ENCODE results near the gene RAB13.
A peak's percentile ranks its signal among the peaks of the same experiment; 100 is the strongest.

Gene RAB13

GRCh38 chr1:153977250-153978240, 8.6 kb downstream of the RAB13 start, which contains the start of gene JTB:
JTB (minus strand) TSS chr1:153977674; CDS start chr1:153977252, 422 bp downstream.
- peak; percentile 86 for DNase-seq (ENCODE audit: low spot score)

DNA sequence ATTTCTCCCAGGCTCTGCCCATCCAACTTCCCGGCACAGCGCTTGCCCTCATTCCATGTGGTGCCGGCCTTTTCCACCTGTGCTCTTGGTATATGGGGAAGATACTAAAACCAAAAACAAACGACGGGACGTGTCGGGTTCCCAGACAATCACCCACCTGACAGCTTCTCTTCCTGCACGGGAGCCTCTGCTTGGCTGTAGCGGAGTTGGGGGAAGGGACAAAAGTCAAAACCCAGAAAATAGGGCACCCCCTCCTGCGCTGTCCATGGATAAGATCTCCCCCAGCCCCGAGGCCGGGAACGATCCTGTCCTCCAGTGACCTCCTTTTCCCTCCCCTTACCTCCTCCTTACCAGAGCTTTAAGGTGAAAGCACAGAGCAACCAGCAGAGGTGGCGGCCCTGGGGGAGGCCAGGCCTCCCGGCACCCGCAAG, 9.3 kb downstream of the RAB13 start:
- no peak for DNase-seq (ENCODE audit: low spot score)

DNA sequence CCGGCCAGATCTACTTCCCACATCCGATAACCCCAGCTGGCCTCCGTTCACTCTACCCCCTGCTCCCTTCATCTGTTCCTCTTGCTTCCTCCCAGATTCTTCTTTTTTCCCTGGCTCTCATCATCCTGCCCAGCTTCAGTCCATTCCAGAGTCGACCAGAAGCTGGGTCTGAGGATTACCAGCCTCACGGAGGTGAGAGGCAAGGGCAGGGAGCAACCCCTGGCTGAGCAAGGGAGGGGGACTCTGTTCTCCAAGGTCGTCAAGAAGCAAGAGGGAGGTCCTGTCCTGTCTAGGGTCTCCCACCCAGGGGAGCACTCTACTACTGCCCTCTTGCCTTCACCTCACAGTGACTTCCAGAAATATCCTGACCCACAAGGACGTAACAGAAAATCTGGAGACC, 12.6 kb downstream of the RAB13 start:
- no peak for DNase-seq (ENCODE audit: low spot score)

DNA sequence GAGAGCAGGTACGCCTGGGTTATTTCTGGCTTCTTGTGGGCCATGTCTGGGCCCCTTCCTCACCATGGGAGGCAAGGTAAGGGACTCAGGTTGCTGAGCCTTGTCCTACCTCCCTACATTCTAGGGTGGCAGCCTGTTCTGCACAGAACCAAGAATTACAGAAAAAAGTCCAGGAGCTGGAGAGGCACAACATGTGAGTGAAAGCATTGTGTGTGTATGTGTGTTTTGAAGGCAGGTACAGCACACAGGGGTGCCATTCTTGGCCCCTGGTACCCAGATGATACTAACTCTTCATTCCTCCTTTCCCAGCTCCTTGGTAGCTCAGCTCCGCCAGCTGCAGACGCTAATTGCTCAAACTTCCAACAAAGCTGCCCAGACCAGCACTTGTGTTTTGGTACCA, 13.1 kb downstream of the RAB13 start:
- DNase-seq (ENCODE audit: low spot score), result no peak

GRCh38 chr1:153970346-153970745, 15.8 kb downstream of the RAB13 start:
- no peak for DNase-seq (ENCODE audit: low spot score)

GRCh38 chr1:153968972-153969371, 17.2 kb downstream of the RAB13 start:
- no peak for DNase-seq (ENCODE audit: low spot score)

DNA sequence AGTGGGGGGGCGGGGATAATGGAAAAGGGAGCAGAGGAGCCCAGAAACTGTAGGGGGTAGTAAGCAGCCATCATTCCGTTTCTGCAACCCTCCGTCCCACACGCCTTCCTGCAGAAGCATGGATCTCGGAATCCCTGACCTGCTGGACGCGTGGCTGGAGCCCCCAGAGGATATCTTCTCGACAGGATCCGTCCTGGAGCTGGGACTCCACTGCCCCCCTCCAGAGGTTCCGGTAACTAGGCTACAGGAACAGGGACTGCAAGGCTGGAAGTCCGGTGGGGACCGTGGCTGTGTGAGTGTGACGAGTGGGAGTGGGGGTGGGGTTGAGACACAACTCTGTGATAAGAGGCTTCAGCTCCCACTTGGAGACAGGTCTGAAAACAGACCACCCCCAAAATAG, 17.7 kb downstream of the RAB13 start:
- no peak for DNase-seq (ENCODE audit: low spot score)

DNA sequence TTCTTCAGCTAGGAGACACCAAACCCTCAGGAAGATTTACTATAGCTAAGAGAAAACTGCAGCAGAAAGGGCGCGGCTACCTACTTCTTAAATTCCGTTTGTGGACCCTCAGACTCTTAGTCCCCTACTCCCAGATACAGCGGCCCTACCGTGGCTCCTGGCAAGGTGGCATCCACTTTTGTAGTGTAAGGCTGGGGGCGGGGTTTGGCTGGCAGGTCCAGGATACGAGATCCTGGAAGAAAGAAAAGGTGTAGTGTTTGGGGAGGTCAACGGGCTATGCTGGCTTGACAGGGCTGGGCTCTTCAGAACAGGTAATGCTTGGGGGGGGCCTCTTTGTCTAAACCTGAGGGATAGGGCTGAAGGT, 18.2 kb downstream of the RAB13 start:
- DNase-seq (ENCODE audit: low spot score), result no peak

DNA sequence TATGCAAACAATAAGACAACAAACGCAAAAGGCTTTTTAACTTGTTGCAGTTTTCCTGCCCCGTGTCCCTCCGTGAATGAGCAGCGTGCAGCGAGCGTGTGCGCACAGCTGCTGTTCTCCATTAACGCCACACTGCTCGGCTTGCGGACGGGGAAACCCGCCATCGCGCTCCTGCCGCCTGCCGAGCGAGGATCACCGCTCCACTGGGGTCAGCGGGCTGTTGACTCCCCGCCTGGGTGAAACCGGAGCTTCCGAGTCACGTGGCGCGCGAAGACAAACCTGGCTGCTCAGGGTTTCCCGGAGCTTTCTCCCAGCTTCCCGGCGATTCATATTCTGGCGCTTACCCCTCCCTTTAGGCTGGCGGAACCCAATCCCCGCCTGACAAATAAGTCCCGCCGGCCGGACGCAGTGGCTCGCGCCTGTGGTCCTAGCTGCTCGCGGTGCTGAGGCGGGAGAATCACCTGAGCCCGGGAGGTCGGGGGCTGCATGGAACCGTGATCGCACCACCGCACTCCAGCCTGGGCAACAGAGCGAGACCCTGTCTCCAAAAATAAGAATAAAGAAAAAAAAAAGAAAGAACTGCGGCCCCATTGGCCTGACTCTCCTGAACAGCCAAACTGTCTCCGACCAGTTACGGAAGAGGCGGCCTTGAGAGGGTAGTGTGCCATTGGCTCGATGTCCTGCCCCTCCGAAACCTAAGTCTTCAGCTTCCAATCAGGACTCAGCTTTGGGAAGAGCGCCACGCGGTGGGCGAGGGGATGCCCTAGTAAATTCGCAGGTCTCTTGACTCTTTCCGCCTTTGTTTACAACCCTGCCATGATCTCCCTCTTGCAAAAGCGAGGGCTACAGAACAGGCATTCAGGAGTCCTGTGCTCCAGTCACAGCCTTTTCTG, 18.8 kb downstream of the RAB13 start, which contains the start of gene CREB3L4:
Gene CREB3L4 (plus strand): TSS at position 796 of the 893 bp plus-strand sequence. CDS start 624 bp downstream, outside the sequence.
- peak; percentile 98 for DNase-seq (ENCODE audit: low spot score)

DNA sequence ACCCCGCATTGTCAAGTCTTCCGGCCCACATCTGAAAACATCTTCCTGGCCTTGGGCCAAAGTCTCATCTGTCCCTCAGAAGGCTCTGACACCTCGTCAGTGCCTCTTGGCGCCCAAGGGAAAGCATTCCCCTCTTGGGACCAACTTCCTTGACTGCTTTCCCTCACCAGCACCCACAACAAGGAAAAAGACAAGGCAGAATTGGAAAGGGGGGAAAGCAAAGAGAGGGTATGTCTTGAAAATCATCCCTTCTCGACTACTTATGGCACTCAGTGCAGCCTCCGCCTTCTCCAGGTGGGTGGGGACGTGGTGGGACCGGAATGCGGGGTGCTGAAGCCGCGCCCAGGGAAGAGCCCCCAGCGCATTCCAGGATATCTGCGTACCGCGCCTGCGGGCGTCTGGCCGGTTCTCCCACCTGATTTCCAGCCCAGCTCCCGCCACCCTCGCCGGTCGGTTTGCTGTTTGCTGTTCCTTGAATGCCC, 22.2 kb downstream of the RAB13 start:
- no peak for DNase-seq (ENCODE audit: low spot score)

- DNase-seq (ENCODE audit: low spot score), result peak; percentile 99
These were observed 22.9 kb downstream of the RAB13 start, which contains the start of gene SLC39A1 for GRCh38 chr1:153963030-153963849. SLC39A1 (minus strand) TSS chr1:153963537; CDS start chr1:153962715, 822 bp downstream.

- no peak for DNase-seq (ENCODE audit: low spot score)
These were observed 23.8 kb downstream of the RAB13 start for GRCh38 chr1:153962088-153963029.

- DNase-seq (ENCODE audit: low spot score), result no peak
These were observed 24.7 kb downstream of the RAB13 start for GRCh38 chr1:153961421-153961820.

GRCh38 chr1:153960206-153960605, 25.9 kb downstream of the RAB13 start:
- no peak for DNase-seq (ENCODE audit: low spot score)

- DNase-seq (ENCODE audit: low spot score), result no peak
These were observed 26.7 kb downstream of the RAB13 start for GRCh38 chr1:153959454-153959853.

- DNase-seq (ENCODE audit: low spot score), result no peak
These were observed 27.2 kb downstream of the RAB13 start for GRCh38 chr1:153958961-153959260.

DNA sequence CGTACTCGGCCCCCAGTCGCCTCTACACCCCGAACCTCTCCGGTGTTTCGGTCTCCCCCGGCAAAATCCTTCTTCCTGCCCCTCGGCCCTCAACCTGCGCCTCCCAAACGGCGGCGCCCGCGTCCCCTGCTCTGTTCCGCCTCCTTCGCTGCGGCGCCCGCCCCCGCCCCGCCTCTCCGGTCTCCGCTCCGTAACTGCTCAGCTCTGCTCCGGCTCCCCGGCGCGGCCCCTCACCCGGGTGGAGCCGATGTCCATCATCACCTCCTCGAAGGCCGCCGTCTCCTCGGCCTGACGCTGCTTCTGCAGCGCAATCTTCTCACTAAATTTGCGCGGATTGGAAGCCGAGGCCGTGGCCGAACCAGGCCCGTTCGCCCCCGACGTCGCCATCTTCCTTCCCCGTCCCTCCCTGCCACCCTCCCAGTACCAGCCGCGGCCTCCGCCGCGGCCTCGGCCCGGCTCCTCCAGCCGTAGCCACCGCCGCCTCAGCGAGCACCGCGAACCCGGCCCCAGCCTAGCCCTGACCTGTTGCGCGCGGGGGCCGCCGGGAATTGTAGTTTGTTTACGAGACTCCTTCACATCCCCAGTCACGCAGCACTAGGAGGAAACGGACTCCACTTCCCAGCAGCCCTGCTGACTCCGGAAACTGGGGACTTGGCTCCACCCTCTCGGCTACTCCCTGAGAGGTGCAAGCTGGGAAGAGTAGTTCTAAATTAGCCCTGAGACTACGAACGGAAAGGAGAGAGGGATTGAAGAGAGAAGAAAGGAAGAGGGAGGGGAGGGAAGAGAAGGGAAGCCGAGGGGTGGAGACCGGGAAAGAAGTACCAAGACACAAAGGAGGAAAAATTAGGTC, 27.8 kb downstream of the RAB13 start, which contains the start of gene CRTC2:
Gene CRTC2 (minus strand): TSS at position 502 of the 850 bp plus-strand sequence. CDS start 115 bp downstream, at position 387.
- DNase-seq (ENCODE audit: low spot score), result peak; percentile 98

DNA sequence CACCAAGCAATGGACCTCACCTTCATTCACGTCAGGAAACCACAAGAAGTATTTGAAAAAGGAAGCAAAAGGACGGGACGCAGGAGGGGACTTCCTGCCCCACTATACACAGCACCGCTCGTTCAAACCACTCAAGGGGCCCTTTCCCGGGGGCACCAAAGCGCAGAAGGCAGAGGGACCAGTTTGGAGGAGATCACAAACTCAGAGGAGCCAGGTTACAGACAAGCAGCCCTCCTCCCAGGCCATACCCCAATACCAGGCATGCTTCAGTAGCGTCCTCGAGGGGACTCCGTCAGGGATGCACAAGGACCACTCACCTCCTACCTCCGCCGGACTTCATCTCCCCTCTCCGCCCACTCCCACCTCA, 28.4 kb downstream of the RAB13 start:
- no peak for DNase-seq (ENCODE audit: low spot score)

- no peak for DNase-seq (ENCODE audit: low spot score)
These were observed 29.0 kb downstream of the RAB13 start for GRCh38 chr1:153956997-153957715.
